ENCODE results near the gene STXBP6. TPM values are rescaled to one million over a fixed set of nuclear protein-coding genes. Genes with fewer than 3 reads are reported as not detected.
"Not testable (repeated sequence)": the region's sequence is repeated elsewhere in the genome, so short reads cannot be mapped to it uniquely, and the experiment has no call there.

The STXBP6 gene
- polyA plus RNA-seq, 4 donors = 6.8 to 9.0 (median 8.7) TPM

DNA sequence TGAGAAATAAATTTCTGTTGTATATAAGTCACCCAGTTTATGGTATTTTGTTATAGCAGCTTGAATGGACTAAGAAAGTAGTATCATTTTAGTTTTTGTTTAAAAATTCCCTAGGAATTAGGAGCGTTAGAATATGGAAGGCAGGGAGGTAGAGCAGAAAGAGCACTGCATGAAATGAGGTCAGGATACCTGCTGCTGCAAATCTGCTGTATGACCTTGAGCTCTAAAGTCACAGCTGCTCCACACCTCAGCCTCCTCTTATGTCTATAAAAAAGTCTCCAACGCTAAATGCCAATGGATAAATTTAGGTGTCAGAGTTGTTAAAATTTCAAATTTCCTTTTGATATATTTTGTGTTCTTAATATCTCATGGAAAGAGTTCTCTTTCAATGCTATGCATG is 235.0 kb downstream of the STXBP6 start:
- no peak for DNase-seq (ENCODE audit: low read depth in 4 of 4, low spot score in 2 of 4)

DNA sequence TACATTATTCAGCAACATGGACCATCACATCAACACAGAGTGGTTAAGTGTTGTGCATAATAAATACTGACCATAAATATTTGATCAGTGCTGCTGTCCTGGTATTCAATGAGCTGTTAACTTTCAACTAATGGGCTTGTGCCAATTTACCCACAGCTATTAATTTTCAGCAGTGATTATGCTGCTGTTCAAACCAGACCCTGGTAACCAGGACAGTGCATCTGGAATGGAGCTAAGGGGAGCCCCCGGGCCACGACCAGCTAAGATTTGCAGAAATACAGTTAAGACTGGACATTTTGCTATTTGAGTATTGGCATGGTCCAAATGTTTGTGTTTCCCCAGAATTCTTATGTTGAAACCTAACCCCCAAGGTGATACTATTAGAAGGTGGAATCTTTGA is 235.6 kb downstream of the STXBP6 start:
- no peak for DNase-seq (ENCODE audit: low read depth in 4 of 4, low spot score in 2 of 4)

DNA sequence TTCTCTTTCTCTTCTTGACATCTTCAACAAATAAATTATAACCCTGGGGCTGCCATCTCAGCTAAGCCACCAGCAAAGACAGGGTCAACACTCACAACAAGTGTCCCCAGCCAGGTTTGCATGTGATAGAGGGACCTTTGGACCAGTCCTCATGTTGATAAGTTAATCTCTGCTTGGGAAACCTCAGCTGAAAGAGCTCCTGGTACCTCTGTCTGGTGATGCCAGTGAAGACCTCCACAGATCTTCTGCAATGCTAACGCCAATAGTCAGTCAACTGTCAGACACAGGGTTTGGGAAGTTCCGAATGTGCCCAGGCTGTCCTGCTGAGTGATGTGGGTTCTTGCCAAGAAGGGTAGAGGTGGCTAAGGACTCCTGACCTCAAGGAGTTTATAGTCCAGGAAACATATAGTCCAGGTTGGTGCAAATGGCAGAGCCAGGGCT is 236.1 kb downstream of the STXBP6 start:
- no peak for DNase-seq (ENCODE audit: low read depth in 4 of 4, low spot score in 2 of 4)

DNA sequence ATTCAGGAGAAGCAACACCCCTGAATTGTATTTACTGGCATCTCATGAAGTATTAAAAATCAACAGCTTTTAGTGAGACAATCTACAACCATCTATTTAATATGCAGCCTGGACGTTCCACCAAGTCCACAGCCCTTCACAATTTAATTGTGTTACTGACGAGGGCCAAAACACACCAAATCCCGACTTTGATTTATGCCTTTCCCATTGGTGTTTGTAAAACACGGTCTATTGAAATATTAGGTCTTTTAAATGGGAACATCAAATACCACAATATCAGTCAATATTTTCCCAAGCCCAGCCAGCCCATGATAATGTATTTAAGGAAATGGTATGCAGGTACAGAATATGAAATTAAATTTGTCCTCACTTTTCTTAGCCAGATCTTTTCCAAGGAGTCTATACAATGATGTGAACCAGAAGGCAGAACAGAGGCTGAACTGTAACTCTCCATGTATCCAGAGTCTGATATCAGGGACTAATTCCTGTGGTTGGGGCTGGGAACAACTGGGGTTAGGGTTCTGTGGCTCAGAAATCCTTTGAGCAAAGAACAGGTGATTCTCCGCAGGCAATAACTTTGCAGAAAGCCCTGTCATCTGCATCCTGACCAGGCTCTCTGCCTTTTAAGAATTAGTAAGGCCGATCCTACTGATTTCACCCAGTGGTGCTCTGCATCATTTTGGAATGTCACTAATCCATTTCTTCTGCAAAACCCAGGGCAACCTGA is 236.7 kb downstream of the STXBP6 start:
- no peak for DNase-seq (ENCODE audit: low read depth in 4 of 4, low spot score in 2 of 4)

DNA sequence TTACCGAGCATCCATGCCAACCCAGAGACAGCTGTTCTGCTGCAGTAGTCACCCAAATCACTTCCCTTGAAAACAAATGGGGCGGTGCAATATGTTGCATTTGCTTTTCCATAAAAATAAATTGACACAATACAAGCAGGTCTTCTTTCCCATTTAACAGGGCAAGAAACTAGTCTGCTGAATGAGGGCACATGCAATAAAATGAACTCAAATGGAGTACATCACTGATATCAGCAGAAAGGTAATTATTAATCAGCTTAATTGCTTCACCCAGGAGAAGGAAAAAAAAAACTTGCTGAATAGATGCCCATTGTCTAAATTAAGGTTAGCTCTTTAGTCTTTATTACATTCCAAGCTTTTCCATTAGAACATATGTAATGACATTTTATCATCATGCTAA is 240.8 kb downstream of the STXBP6 start:
- no peak for DNase-seq (ENCODE audit: low read depth in 4 of 4, low spot score in 2 of 4)

DNA sequence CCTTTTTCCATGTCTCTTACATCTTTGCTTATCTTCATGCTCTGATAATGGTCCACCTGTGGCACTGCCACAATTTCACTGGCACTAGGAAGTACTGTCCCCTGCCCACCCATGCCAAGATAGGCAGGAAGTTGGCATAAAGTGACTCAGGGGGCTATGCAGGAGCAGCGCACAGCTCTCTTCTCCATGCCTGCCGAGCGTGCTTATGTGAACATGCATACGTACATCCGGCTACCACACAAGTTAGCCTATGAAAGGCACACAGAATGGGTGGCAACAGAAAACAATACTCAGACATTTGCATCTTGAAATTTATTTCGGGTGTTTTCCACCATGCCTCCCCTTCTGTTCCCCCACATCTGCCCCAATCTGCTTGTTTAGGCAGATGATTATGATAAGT is 241.5 kb downstream of the STXBP6 start:
- no peak for DNase-seq (ENCODE audit: low read depth in 4 of 4, low spot score in 2 of 4)

DNA sequence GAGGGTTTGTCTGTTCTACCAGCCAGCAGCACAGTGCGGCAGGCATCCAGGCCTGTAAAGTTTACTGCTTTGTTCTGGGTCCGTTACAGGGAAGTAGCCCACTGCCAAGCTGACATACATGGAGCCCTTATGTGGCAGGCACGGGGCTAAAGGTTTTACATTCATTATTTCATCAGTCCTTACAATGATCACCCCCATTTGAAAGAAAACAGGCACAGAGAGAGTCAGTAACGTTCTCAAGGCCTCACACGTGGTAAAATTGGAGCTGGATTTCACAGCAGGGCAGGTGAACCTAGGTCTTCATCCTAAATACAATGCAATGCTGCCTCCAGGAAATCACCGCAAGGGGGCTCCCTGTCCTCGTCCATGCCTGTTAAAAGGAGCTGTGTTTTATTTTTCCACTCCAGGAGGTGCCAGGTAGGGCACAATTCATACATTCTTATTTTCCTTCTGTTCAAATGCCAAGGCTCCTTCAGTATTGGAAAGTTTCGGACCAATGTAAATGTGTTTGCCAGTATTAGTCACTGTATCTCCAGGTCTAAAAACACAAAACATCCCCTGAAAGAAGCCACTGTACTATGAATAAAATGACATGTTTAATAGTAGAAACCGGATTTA is 243.8 kb downstream of the STXBP6 start:
- peak in 2 of 4 donors; percentile 51 to 62 for DNase-seq (ENCODE audit: low read depth in 4 of 4, low spot score in 2 of 4)

DNA sequence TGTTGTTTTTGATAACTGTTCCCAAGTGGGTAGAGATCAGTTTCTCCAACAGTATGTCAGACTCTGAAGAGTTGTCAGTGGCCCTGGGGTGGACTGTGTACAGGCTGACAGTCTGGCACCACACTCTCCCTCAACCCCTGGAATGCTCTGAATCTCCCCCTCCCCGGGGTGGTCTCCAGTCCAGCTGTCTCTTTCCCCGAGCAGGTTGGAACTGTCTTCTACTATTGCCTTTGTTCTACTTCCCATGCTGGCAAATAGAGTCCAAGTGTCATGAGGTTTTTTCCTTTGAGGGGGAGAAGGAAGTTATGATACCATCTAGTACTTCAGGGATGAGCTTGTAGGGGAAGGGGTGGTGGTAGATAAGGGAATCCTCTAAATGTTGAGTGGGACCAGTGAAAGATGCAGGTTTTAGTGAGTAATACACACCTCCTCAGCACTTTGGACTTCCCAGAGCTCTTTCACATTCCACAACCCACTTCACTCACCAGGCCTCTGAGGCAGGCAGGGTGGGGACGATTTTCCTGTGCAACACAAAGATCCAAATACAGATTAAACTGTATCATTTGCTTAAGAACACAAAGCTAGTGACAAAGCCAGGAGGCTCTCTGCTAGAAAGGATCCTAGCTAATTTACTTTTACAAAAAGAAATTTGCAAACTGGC is 245.3 kb downstream of the STXBP6 start:
- no peak for DNase-seq (ENCODE audit: low read depth in 4 of 4, low spot score in 2 of 4)

DNA sequence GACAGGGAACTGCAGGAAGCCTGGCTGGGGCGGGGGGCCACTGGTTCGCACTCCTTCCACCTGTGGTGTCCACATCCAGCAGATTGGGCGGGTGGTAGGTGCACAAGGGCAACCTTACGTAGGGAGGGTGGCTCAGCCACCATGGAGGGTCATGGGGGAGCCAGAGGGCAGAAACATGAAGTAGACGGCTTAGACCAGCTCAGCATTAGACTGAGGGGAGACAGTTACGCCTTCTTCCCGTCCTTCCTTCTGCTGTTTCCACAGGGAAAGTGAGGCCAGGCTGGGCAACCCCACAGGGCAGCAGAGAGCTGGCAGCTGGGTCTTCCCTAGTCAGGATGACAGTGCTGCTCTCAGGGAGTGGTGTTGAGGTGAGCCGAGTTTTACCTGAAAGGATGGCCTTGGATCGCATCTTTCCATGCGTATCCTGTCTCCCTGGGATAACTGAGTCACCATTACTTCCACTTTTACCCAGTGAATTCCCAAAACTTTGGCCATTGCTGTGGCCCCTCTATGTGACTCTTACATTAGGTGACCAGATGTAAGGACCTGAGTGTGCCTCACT is 245.9 kb downstream of the STXBP6 start:
- DNase-seq (ENCODE audit: low read depth in 4 of 4, low spot score in 2 of 4) = no peak

DNA sequence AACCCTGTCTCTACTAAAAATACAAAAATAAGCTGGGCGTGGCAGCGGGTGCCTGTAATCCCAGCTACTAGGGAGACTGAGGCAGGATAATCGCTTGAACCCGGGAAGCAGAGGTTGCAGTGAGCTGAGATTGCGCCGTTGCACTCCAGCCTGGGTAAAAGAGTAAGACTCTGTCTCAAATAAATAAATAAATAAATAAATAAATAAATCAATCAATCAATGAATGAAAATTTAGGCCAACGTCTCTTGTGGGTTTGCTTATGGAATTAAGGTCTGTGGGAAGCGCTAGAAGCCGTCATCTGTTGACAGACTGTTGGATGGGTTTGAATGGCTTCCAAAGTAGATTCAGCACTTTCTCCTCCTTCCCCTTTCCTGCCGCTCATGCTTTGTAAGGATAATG is 246.5 kb downstream of the STXBP6 start:
- DNase-seq (ENCODE audit: low read depth in 4 of 4, low spot score in 2 of 4) = not testable (repeated sequence)

DNA sequence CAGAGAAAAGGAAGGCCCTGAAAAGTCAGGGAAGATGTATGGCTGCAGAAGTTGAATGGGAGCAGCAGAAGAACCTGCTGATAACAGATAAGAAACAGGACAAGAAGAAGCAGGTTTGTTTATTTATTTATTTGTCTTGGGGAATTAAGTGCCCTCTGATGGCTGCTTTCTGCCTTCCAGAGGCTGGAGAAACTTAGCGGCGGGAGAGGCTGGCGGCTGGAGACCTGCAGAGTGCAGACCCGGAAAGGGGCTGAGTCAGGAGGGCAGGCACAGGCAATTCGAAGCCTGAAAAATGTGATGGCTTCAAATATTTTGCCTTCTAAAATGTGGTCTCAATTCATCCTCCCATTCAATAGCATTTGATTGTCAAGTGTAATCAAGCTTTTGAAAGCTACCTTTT is 247.7 kb downstream of the STXBP6 start:
- no peak for DNase-seq (ENCODE audit: low read depth in 4 of 4, low spot score in 2 of 4)

DNA sequence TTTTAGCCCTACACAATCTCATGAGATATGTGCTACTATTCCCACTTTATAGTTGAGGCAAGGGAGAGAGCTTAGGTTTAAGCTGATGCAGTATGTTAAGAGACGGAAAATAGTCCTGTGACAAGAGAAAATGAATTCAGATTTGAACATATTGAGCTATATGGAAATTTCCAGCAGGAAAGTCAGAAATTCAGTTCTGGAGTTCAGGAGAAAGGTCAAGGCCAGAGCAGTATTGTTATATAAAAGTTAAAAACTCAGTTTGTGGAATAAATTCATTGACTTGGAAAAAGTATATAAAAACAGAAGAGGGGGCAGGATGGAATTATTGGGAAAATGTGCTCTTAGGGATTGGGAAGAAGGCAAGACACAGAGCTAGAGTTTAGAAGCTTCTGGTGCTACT is 248.9 kb downstream of the STXBP6 start:
- DNase-seq (ENCODE audit: low read depth in 4 of 4, low spot score in 2 of 4) = no peak

DNA sequence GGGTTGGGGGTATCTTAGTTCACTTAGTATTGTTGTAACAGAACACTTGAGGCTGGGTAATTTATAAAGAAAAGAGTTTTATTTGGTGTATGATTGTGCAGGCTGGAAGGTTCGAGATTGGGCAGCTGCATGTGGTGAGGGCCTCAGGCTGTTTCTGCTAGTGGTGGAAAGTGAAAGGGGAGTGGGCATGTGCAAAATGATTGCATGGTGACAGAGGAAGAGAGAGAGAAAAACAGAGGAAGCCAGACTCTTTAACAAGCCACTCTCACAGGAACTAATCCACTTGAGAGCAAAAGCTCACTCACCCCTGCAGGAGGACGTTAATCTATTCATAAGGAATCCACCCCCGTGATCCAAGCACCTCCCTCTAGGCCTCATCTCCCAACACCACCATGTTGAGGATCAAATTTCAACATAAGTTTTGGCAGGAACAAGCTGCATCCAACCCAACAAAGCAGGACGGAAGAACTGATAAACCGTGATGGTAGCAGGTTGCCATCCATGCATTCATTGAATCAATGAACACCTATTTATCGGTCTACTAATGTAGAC is 251.0 kb downstream of the STXBP6 start:
- no peak for DNase-seq (ENCODE audit: low read depth in 4 of 4, low spot score in 2 of 4)

DNA sequence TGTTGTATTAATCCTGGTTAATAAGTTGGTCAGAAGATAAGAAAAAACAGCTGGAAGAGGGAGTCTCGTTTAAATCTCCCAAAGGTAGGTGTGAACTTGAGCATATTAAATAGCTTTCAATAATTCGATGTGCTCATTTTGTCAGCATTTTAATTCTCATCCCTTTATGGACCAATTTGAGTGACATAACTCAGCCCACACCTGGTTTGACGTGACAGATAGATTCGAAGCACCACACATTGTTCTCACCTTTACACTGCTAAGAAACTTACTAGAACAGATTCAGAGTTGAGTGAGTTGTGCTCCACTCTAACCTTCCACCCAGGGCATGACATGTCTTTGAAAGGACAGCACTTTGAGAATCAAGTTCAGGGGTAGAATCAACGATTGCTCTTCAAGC is 254.5 kb downstream of the STXBP6 start:
- DNase-seq (ENCODE audit: low read depth in 4 of 4, low spot score in 2 of 4) = no peak

DNA sequence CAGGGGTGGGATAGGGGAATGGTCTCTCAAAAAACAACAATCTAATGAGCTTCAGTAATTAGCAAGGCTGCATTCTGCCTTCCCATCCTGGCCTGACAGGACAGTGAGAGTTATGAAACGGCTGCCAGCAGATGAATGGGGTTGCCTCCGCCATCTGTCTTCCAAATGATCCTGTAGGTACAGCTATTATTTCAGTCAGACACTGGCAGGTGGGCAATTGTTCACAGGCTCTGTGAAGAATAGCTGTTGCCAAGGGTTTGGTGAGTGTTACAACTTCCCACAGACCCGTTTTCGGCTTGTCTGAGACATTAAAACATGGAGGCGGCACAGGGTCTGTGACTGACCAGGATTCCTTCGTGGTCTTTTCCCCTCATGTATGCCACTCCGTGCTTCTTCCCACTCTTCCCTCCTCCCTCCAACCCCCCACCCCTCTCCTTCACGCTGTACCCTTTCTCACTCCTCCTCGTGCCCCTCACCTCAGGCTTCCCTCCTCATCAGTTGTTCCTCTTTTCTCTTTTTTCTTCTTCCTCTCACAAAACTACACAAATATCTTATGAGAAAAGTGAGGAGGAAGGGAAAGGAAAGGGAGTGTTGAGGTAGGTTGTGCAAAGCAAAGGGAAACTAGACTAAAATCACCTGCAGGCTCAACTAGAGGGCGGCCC is 255.2 kb downstream of the STXBP6 start:
- no peak for DNase-seq (ENCODE audit: low read depth in 4 of 4, low spot score in 2 of 4)

DNA sequence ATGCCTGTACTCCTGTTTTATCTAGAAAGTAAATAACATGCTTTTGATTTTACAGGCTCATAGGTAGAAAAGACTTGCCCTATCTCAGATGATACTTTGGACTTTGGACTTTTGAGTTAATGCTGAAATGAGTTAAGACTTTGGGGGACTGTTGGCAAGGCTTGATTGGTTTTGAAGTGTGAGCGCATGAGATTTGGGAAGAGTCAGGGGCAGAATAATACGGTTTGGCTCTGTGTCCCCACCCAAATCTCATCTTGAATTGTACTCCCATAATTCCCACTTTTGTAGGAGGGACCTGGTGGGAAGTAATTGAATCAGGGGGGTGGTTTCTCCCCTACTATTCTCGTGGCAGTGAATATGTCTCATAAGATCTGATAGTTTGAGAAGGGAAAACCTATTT is 259.8 kb downstream of the STXBP6 start:
- DNase-seq (ENCODE audit: low read depth in 4 of 4, low spot score in 2 of 4) = no peak

DNA sequence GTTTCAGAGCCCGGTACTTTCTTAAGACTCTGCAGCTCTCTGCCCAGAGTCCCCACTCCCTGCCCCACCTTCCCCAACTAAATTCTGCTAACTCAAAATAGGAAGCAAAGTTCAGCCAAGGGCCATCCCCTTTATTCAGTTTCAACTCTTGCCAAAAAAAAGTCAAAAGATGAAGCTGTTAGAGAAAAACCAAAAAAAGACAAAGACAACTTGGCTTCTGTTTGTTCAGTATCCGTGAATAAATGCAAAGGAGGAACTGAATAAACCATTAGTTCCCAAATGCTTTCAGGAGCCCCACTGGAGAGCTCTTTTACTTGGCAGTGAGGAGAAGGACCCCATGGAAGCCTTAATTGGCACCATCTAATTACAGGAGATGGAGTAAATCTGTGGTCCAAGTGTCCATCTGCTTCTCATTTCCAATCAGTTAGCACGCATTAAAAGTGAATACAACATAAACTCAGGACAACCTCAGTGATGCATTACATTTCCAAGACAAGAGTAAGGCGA is 260.5 kb downstream of the STXBP6 start:
- no peak for DNase-seq (ENCODE audit: low read depth in 4 of 4, low spot score in 2 of 4)

DNA sequence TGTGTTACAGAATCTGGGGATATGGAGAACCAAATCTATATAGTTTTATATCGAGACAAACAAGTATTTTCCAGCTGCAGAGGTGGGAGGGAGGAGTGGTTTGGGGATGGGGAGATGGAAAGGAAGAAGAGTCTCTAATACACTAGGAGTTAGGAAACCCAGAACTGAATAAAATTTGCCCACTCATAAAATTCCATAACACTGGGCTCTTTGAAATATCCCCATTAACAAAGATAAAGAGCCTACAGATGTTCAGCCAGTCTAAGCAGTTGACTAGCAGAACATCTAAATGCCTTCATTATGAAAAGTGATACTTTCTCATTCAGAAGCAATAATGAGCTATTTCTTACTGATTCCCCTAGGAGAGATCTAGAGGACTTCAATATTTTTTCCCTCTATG is 264.2 kb downstream of the STXBP6 start:
- no peak for DNase-seq (ENCODE audit: low read depth in 4 of 4, low spot score in 2 of 4)

DNA sequence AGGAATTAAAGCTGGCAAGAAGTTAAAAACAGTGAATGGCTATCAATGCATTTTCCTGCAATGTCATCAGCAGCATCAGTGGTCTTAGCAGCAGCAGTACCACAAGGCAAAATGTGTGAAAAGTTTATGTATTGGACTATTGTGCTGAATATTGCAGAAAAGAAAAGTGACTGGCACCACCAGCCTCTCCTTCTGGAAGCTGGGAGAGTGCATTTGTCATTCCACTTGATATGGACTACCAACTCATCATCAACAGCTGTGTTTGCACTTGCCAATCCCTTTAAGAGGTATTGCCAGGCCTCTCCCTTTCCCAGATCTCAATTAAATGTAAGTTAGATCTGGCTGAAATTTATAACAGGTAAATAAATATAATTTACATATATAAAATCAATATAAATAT is 265.0 kb downstream of the STXBP6 start:
- DNase-seq (ENCODE audit: low read depth in 4 of 4, low spot score in 2 of 4) = no peak

DNA sequence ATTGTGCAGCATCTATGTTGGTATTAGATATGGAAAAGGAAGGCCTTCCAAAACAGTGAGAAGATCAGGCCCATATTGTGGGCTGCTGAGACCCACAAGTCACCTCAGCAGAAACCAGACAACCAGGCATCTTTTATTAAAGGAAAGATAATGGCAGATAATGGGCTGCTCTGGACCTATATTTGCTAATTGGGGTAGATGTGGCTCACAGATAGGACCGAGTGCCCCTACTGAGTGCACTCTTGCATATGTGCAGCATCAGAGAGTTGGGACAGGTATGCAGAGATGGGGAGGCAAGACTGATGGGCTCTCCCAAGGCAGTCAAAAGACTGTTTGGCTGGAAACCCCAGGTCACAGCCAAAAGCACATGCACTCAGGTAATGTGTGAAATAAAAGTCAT is 266.2 kb downstream of the STXBP6 start:
- DNase-seq (ENCODE audit: low read depth in 4 of 4, low spot score in 2 of 4) = no peak

DNA sequence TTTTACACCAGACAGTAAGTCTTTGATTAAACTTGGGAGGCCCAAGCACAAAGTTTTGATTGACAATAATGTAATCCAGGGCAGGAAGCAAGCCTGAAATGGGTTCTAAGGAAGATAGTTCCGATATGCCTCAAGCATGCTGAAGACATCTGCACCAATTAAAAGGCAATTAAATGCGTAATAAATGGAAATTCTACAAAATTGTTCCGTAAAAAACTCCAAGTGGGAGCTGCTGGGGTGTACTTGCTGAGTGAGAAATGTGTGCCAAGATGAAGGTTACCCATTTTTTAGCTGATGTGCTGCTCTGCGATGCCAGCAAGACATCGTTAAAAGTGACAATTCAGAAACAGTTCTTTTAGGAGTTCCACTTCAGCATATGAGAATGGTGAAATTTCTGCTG is 269.7 kb downstream of the STXBP6 start:
- no peak for DNase-seq (ENCODE audit: low read depth in 4 of 4, low spot score in 2 of 4)
